ENCODE results near the gene TRAPPC13. TPM values are rescaled to one million over a fixed set of nuclear protein-coding genes. Genes with fewer than 3 reads are reported as not detected.

The TRAPPC13 gene
- total and polyA plus RNA-seq, 2 of the 4 experiments (the other 2 are of a cell fraction): 10.1 to 17.2 TPM

GRCh38 chr5:65625743-65626142, 916 bp downstream of the TRAPPC13 start:
- H3K27ac ChIP-seq (ENCODE audit: insufficient read depth, low read length): no peak overlapping the region
- peaks cover 3% of the 10 kb centered on the region; the same call in 1 of the 2 replicates for H3K9me1 ChIP-seq (ENCODE audit: insufficient read depth, low read length)
- in situ Hi-C loops (cut with MboI; ENCODE audit: low sequenced_read_pairs): no loop called here
- TF ChIP-seq MAFK (IDR thresholded peaks at IDR 0.05; ENCODE audit: low read depth, low read length) (no peak), POLR2A (IDR thresholded peaks at IDR 0.05; ENCODE audit: low read depth, low read length) (no peak), NFE2L2 (IDR thresholded peaks at IDR 0.05; ENCODE audit: low read depth, low read length) (no peak), RAD21 (IDR thresholded peaks at IDR 0.05; ENCODE audit: low read length) (no peak), CEBPB (IDR thresholded peaks at IDR 0.05; ENCODE audit: low read depth, low read length) (no peak), ELK1 (IDR thresholded peaks at IDR 0.05; ENCODE audit: borderline replicate concordance, low read depth, low read length) (no peak), SMC3 (IDR thresholded peaks at IDR 0.05; ENCODE audit: low read depth, low read length) (no peak), BHLHE40 (IDR thresholded peaks at IDR 0.05; ENCODE audit: low read depth, low read length) (no peak), RCOR1 (IDR thresholded peaks at IDR 0.05; ENCODE audit: insufficient replicate concordance, low read length) (no peak), RFX5 (IDR thresholded peaks at IDR 0.05; ENCODE audit: low read depth, low read length) (no peak), MXI1 (IDR thresholded peaks at IDR 0.05; ENCODE audit: borderline replicate concordance, low read depth, low read length) (no peak)
- DNase-seq (no peak), ATAC-seq (ENCODE audit: low read depth) (no peak)
- no peak overlapping the region for H2AFZ ChIP-seq (replicated peaks; ENCODE audit: low read length, poor library complexity)
- no peak overlapping the region for H4K91ac ChIP-seq (ENCODE audit: insufficient read depth, low read depth, low read length)
- H3K14ac ChIP-seq (replicated peaks; ENCODE audit: low read depth, low read length): peak overlapping the region; percentile 10; the same call in 1 of the 2 replicates
- peak overlapping the region; percentile 44; the same call in 1 of the 2 replicates for H3K23ac ChIP-seq (ENCODE audit: low read depth, low read length)
- WGBS, 2 experiments (ENCODE audit: extremely low coverage in 2 of 2, insufficient read length in 1 of 2): no CpG with 5 or more reads among the region's 6 CpGs
- no peak overlapping the region for H2BK20ac ChIP-seq (ENCODE audit: low read depth, low read length)
- H3K56ac ChIP-seq (ENCODE audit: extremely low read depth, insufficient read depth, low read length): no peak overlapping the region
- H2BK120ac ChIP-seq (ENCODE audit: low read depth, low read length): no peak overlapping the region
- H3K27me3 ChIP-seq (ENCODE audit: control insufficient read depth, insufficient read depth, low read length): no peaks in the 10 kb centered on the region
- H3K36me3 ChIP-seq (ENCODE audit: control insufficient read depth, insufficient read depth, low read length): no peaks in the 10 kb centered on the region; the same call in 1 of the 2 replicates
- H4K20me1 ChIP-seq (ENCODE audit: insufficient read depth, low read length): 0 out of 2 replicates have a peak, but pooled peaks cover 7% of the 10 kb centered on the region
- dilution Hi-C loops (cut with HindIII; ENCODE audit: low sequenced_read_pairs, unreplicated experiment): no loop called here
- no peak overlapping the region; the same call in 1 of the 2 replicates for H4K5ac ChIP-seq (ENCODE audit: low read depth, low read length)
- H4K8ac ChIP-seq (ENCODE audit: low read depth in 2 of 2, low read length in 2 of 2): peak overlapping the region; percentile 2 to 88; a peak in 2 of 4 replicates
- H2AK5ac ChIP-seq (ENCODE audit: low read depth, low read length): no peak overlapping the region; the same call in 1 of the 2 replicates
- peak overlapping the region; percentile 83 for H3K4me2 ChIP-seq (ENCODE audit: low read depth, low read length)
- H3K4ac ChIP-seq (ENCODE audit: low read depth, low read length): no peak overlapping the region; the same call in 1 of the 2 replicates
- H2BK5ac ChIP-seq (ENCODE audit: low read depth, low read length, poor library complexity, severe bottlenecking): no peak overlapping the region
- intact Hi-C loops (cut with micrococcal nuclease): loop anchor here (2.0 to 10.0 kb wide), 3 partner anchors 95 to 519 kb away; partner anchors contain the start of genes ERBIN and SREK1
- no peak overlapping the region for H3K18ac ChIP-seq (ENCODE audit: low read depth, low read length)
- H2AK9ac ChIP-seq (replicated peaks; ENCODE audit: low read depth, low read length, poor library complexity): no peak overlapping the region
- H3K9me3 ChIP-seq (ENCODE audit: control insufficient read depth, insufficient read depth, low read length): no peaks in the 10 kb centered on the region
- peaks cover 13 to 54% of the 10 kb centered on the region in 2 experiments for H3K79me1 ChIP-seq (ENCODE audit: low read depth in 1 of 2, low read length in 2 of 2)
- no peak overlapping the region for H2BK15ac ChIP-seq (ENCODE audit: low read depth, low read length)
- peak overlapping the region; percentile 33; the same call in 1 of the 2 replicates for H3K9ac ChIP-seq (ENCODE audit: low read depth, low read length)
- ChIA-PET CTCF (no interaction called here), POLR2A (ENCODE audit: unreplicated experiment) (no interaction called here)
- BruUV-seq (replicated peaks): no TSS peak
- H3K4me3 ChIP-seq (ENCODE audit: insufficient read depth, low read depth, low read length): peak overlapping the region; percentile 77
- H3K4me1 ChIP-seq (ENCODE audit: control insufficient read depth, insufficient read depth, low read length): no peaks in the 10 kb centered on the region
